Dermis blood vessel endothelial cell (primary cell): Measurements from ENCODE around the gene GLRA1. TPM values are rescaled to one million over a fixed set of nuclear protein-coding genes. Genes with fewer than 3 reads are reported as not detected.

Experiments
- DNase-seq: peaks from one replicate; pipeline ENCODE4 v3.0.0; 2010
- total RNA-seq: library from RNA; depleted of rRNA; stranded (reverse); fragments of >200 nt; gene quantifications from 2 replicates; pipeline ENCODE4 v1.2.3, GENCODE V29; 2014

GLRA1 gene
- total RNA-seq, result not detected in 2 replicates

DNA sequence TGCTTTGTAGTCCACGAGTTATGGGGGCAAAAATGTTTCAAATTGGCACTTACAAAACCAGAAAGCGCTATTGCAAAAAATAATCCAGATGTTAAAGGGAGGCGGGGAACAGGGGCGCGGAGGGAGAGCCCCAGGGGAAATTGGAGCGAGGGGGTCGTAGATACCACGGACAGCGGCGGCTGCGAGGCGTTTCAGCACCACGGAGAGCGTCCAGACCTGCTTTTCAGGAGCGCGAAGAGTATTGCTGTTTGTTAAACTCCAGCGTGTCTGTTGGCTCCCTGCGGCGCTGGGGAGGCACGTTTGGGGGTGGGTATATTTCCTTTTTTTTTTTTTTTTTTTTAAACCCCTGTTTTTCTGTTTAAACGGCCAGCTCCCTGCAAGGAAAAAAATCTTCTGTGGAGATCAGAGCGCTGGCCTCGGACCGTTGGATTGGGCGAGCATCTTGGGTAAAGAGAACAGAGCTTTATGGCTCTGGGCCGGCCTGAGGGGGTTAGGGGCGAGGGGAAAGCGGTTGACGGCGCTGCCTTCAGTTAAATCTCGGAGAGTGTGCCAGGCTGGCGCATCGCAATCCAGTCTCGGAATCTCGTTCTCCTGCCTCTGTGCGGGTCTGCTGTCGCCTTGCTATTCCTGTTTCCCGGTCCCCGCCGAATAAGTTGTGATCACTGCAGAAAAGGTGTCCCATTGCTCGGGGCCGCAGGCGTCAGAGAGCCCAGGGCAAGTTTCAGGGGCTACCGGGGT lies at the start of gene GLRA1:
GLRA1 (minus strand) TSS at position 288 of the 738 bp plus-strand sequence. CDS start 302 bp downstream, outside the sequence.
- DNase-seq, result peak; percentile 67

DNA sequence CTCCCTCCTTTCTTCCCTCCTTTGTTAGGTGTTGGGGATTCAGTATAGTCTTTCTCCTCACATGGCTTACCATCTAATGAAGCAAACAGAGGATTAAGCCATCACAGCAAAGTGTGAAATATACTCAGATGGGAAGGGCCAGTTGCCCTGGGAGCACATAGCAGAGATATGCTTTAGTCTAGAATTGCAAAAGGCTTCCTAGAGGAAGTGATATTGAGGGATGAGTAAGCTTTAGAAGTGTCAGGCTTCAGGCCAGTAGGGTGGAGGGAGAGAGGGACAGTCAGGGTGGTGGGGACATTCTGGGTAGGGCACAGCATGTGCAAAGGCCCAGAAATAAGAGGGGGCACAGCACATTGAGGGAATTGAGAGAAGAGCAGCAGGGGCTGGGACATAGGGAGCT lies 46.2 kb upstream of the GLRA1 start:
- no peak for DNase-seq

DNA sequence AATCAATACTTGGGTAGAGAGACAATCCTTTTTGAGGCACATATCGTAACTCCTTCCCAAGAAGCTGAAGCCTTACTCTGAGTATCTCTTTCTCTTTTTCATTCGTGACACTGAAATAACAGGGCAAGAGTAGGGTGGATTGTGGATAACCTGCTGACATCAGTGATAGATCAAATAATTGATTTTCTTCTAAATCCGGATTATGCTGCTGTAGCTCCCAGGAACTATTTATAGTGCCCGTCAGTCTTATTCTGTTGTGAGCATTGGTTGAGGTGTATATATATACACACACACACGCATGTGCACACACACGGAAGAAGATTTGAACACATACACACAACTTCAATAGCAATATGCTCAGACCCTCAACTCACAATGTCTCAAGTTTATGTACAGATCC lies 43.2 kb upstream of the GLRA1 start:
- DNase-seq, result no peak

DNA sequence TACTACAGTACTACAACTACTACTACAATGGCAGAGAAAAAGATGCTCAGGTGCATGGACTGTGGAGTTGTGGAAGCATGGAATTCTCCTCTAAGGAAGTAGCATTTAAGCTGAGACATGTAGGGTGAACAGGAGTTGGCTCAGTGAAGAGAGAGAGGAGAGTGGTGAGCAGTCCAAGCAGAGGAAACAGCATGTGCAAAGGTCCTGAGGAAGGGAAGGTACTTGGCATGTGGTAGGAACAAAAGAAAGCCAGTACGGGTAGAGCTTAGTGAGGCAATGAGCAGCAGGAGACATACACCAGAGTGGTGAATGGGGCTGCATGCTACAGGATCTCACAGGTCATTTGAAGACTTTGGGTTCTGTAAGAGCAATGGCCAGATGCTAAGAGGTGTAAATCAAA lies 41.4 kb upstream of the GLRA1 start:
- no peak for DNase-seq

DNA sequence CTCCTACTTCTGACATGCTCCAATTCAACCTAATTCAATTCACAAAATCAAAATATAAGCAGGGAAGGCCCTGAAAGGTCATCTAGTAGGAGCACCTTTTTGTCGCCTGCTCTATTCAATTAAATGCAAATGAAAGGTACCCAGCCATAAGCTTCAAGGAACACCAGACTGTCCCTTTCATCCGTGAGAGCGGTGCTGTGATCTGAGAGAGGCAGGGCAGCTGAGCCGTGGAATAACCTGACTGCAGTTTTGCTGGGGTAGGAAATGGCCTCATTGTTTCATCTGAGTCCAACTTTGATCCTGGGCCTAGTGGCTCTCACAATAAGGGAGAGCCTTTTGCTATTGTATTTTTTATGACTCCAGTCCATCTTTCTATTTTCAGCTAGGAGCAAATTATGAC lies 39.8 kb upstream of the GLRA1 start:
- no peak for DNase-seq

DNA sequence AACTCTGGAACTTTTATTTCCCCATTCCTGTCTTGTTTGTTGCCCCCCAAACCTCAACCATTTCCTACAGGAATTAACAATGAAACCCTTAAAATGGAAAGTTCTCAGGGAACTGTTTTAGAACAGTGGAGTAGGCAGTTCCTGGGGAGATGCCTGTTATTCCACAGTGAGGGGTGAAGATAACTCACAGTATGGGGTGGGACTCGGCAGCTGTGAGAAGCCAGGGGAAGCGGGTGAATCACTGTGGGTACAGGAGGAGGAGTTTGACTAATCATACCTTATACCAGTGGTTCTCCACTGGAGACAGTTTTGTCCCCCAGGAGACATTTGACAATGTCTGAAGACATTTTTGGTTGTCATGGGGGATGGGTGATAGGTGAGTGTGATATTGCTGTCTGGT lies 36.9 kb upstream of the GLRA1 start:
- DNase-seq, result no peak

DNA sequence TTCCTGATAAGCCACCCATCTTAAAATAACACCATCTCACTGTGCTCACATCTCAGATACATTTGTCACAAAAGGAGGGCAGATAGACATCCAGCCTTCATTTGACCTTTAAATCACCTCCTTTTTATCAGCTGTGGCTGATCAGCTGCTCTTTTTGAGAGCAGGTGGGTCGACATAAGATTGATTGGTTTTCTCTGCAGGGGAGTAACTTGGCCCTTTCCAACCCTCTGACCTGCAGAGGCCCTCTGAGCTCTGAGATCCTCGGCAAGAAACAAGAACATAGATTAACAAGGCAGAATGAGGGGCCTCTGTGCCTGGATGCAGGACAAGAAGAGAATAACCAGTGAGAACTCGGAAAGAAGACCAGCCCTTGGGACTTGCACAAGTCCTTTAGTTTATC lies 33.5 kb upstream of the GLRA1 start:
- no peak for DNase-seq

DNA sequence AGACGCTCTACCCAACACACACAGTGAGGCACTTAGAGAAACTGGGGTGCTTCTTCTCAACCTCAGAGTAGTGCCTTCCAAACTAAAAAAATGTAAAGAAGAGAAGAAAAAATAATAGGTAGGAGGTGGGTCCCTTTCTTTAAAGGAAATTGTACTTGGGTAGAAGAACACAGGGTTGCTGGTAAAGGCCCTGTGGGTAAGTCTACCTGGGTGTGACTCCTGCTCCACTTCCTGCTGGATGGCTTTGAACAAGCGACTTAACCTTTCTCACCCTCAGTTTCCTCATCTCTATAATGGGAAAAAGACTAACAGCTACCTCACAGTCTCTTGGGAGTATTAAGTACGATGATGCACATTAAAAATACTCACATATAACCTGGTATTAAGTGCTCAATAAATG lies 32.1 kb upstream of the GLRA1 start:
- DNase-seq, result no peak

DNA sequence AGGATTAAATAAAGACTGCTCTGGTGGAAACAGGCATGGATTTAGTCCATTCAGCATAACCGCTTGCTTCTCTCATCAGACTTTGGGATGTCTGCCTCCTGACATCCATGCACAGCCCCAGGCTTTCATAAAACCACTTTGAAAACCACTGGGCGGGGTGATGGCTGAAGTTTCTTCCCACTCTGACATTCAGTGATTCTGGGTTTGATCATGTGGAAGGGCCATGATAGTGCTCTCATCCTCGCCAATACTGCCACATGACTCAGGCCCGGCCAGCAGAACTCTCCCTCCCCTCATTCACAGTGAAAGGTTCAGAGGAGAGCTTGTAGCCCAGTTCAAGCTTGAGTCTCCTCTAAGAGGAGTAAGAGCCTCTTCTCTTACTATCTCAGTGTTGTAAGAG lies 29.6 kb upstream of the GLRA1 start:
- no peak for DNase-seq

DNA sequence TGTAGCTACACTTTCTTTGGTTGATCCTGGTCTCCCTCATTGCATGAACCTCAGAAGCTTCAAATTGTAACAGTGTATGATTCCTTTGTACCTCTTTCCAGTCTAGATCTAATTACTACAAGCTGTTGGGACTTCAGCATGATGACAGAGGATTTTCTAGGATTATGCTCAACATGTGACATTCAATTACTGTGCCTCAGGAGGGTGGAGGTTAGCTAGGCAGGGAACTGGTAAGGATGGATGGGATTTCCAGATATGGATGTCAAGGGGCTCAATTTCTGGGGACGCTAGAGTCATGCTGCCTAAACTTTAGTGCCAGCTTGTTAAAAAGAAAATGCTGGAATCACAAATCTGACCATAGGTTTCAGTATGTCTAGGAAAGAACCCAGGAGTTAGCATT lies 29.2 kb upstream of the GLRA1 start:
- no peak for DNase-seq

DNA sequence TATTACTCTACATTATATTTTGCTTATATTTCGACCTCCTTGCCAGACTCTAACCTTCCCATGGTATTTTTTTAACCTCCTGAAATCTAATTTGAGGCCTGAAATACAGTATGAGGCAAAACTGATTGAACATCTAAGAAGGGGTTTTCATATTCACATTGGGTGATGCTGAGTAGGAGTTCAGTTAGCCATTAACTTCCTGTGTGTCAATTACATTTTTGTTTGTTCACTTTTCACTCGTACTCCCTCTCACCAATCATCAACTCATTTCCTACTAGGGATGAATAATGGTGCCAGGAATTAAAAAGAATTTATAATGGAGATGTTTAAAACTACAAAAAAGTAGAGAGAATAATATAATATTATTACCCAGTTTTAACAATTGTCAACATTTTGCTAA lies 27.6 kb upstream of the GLRA1 start:
- no peak for DNase-seq

DNA sequence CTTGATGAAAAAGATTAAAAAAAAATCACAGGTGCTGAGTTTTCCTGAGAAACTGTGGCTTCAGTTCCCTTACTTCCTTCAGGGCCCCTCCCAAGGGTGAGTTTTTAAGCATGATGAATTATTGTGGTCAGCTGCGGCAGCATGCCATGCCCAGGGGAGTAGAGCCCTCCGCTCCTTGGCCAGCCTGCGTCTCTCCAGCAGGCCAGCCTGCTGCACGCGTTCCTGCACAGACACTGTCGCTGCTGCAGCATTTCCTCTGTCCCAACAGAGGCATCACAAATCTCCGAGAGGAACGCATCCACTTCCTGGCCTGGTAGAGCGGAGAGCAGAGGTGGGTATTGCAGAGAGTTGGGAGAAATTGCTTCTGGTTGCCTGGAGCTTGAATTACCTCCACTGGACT lies 26.1 kb upstream of the GLRA1 start:
- no peak for DNase-seq

DNA sequence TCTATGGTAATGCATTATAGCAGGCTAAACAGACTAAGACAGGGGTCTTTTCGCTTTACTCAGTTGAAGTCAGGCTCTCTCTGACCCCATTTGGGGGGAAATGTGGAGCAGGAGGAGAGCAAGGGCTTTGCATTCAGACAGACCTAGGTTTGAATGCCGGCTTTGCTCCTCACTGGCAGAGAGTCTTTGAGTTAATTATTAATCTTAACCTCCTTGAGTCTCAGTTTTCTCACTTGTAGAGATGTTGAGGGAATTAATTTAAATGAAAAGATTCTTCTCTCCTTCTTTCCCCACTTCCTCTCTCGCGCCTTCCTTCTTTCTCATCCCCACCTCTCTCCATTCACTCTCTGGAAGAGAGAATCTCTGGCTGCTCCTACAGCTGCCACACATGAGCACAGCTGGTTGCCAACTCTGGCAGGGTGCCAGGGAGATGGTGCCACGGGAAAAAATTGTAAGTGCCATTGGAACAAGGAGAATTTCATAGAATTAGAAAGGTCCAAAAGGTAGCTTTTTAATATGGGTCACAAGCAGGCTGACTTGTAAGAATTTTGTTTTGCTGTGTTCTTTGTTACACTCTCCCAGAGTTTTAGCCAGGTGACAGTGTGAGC lies 25.2 kb upstream of the GLRA1 start:
- no peak for DNase-seq

DNA sequence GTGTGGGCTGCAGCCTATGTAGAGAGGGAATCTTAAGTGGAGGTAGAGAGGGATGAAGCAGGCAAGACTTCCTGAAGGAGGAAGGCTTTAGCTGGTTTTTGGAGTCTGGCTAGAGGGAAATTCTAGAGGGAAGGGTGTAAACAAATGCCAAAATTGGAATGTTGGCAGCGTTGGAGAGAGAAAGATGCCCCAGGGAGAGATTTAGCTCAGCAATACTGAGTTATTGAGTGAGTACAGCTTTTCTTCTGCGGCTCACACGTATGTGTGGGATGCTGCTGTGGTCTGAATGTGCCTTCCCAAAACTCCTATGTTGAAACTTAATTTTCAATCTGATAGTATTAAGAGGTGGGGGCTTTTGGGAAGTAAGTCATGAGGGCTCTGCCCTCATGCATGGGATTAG lies 24.5 kb upstream of the GLRA1 start:
- no peak for DNase-seq

DNA sequence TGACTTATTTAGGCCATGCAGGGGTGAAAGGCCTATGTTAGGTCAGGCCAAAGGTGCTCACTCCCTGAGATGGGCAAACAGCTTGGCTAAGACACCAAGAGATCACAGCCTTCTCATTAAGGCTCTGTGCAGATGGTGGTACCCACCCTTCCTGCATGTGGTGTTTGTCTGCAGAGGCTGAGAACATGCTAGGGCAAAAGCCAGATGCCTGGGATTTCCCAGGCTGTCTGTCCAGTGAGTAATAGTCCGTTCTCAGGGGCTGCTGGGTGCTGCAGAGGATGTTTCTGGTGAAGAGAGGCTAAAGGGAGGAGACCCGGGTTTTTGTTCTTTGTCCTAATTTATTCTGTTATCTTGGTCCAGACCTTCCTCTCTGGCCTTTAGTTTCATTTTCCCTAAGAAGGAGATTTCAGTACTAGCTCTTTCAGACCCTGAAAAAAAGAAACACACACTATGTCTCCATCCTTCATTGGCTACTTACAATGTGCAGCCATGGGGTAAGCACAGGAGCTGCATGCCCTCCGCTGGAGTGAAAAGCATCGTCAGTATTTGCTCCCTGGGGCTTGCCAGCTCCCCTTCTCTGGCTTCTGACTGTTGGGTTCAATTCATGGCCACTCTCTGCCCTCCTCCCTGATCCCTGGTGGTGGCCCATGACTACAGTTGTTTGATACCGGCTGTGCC lies 23.4 kb upstream of the GLRA1 start:
- no peak for DNase-seq

DNA sequence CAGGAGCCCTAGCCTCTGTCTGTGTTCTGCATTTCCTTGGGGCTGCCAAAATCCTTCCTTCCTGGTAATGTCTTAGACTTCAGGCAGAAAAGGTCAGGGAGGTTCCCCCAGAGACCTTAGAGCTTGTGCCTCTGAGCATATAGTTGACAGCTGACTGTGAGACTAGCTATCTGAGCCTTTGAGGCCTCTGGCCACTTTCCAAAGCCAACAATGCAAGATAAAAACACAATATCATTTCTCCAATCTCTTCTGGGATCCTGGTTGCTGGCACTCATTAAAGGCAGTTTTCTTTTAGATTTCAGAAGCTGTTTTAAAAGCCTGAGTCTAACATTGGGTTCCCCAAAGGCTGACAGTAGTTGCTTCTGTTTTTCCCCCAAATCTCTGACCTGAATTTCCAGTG lies 13.2 kb upstream of the GLRA1 start:
- DNase-seq, result no peak

DNA sequence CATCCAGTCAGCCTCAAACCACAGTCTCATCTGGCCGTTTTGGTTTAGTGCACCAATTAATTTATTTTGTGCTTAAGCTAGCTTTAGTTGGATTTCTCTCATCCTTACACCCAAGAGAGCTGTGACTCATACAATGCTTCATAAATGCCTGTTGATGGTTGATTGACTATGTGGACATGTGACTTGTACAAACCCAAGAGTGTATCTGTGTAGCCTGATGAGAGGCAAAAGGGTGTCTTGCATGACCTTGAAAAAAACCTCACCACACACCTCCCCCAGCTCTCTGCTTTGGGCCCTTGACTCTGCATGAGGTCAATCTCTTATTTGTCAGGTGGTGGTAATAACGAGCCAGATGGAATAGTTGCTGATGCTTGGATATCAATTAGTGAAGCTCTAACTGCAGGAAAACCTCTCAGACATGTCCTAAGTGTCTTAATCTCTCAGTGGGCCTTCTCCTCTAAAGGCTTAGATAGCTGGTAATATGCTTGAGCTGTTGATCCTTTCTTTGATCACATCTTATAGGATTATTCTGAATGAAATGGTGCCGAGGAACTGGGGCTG lies 10.6 kb upstream of the GLRA1 start:
- no peak for DNase-seq

DNA sequence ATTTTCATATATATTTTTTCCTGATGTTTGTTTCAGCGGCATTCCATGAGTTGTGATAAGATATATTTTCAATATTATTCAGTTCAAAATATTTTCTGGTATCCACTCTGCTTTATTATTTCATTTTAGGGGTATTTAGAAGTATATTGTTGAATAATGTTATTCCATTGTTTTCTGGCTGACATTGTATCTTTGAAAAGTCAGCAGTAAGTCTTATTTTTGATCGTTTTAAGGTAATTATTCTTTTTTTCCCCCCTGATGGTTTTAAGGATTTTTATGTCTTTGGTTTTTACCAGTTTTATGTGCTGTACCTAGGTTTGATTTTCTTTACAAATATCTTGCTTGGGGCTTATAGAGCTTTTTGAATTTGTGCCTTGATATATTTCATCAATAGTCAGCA lies 6.6 kb upstream of the GLRA1 start:
- DNase-seq, result no peak

DNA sequence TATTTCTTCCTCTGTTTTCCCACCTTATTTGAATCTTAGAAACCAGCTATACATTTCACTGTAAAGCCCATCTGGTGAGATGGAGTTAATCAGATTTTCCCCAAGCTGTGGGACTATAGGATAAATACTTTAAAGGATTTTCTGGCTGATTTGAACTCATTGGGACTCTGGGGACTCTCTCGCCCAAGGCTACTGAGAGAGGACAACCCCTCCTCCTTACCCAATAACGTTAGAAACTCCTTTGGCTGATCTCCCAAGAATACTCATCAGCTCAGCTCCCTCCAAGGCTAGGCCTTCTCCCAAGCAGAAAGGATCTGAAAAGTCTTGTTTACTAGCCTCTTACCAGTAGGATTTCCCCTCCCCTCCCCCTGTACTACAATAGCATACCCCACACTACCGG lies 1.5 kb upstream of the GLRA1 start:
- DNase-seq, result no peak

DNA sequence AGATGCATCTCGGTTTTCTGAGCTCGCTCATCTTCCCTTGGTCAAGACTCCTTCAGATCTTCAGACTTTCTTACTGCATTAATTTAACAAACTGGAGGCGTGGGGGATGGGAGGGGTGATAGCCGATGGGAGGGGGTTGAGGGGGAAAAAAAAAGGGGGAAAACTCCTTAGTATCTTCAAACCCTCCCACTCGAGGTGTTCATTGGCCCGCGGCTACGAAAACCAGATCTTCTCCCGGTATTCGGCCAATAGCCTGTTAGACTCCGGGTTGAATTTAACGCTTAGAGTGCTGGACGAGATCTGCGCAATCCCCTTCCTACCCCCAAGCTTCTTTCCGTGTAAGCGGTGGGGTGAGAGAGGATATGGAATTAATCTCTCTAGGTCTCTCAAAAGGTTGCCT lies 689 bp upstream of the GLRA1 start:
- DNase-seq, result no peak

DNA sequence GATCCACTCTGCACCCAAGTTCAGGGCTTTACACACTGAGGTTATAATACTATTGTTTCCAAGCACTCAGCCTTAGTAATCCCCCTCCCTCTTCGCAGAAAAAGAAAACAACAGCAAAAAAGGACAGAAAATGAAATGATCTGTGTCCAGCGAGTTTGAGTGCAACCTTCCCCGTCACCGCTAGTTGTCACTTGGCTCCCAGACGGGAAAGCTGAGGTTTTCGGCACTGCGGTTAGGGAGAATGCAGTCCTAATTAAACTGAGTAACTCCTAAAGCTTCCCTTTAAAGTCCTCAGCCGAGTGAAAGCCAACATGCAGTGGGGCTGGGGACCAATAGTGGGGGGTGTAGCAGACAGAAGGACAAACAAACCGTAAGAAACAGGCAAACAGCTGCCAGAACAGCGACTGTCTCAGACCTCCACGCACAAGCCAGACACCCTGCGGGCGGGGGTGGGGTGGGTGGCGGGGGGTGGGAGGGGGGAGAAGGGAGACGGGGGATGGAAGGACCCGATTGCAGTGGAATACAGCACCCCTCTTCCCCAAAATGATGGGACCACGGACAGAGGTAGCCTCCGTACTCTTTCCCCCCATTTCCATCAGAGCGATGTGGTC lies 680 bp downstream of the GLRA1 start:
- peak; percentile 8 for DNase-seq

DNA sequence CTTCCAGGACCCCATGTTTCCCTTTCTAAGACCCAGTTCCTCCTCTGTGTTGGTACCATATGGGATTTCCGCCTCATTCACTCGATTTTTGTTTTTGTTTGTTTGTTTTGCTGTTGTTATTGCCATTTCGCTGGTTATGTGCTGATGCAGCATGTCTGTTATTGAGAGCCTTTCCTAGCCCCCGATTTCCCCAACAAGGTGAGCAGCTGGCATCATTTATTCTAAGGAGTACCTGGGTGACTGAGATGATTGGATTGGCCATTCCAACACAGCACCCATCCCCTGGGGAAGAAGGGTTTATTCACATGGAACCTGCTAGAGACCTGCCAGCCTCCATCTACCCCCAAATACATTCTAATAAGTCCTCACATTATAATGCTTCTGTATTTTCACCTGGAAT lies 2.7 kb downstream of the GLRA1 start:
- no peak for DNase-seq

DNA sequence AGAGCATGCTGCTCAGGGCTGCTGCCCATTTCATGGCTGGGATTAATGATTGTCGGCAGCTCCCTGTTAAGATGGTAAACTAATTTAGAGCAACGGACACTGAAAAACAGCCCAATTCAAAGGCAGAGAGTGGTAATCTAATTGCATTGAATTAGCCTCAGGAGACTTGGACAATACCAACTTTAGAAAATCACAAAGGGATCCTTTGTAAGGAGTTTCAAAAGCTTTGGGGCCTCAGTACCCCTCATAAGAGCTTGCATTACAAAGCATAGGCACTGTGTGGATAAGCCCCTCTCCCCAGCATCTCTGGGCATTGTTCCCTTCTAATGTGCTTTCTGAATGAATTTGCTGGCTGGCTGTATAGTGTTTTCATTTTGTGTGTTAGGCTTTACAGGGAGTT lies 6.7 kb downstream of the GLRA1 start:
- DNase-seq, result no peak

DNA sequence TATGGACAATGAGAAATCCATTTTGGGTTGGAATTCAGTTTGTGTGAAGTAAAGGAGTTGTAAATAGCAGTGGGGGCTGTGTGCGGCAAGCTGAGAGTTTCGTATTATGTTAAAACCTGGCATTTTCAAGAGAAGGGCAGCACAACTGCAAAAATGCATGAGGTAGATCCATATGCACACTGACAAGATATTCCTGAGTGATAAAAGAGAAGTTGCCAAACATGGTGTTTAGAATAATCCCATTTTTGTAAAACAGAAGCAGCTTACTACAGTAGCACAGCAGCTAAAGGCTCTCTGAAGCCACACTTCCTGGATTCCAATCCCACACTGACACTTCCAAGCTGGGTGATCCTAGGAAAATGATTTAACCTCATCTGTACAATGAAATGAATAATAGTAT lies 11.2 kb downstream of the GLRA1 start:
- DNase-seq, result no peak
